DMS79 (cell line): Measurements from ENCODE around the gene S100B.

Source experiments
- DNase-seq: peaks from one replicate; lab custom pipeline; 2025; lab: John Stamatoyannopoulos, UW

S100B gene

DNA sequence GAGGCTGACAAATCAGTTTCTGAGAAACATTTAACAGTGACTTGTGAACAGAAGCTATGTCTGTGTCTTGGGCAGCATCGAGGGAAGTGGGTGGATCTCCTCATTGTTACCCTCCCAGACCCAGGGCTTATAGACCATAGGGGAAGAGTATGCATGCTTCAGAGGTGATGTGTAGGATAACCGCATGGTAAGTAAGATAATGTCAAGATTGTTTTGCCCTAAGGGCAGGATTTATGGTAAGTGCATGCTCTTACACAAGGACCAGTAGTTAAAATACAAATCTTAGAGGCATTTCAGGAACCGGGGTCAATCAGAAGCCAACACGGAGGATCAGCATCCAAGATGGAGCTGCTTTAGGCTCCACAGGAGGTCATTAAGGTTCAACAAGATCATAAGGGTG lies 22.8 kb upstream of the S100B start:
- no peak for DNase-seq

DNA sequence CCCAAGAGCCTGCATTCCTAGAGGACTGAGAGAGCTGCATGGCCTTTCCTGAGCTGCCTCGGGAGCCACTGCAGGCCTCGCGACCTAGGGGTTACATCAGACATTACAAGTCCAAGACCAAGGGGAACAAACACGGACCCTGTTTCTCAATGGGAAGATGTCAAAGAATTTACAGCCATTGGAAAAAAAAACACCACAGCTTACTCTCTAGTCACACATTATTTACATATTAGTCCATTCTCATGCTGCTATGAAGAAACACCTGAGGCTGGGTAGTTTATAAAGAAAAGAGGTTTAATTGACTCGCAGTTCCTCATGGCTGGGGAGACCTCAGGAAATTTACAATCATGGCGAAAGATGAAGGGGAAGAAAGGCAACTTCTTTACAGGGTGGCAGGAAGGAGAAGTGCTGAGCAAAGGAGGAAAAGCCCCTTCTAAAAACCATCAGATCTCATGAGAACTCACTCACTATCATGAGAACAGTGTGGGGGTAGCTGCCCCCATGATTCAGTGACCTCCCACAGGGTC lies 22.2 kb upstream of the S100B start:
- no peak for DNase-seq

DNA sequence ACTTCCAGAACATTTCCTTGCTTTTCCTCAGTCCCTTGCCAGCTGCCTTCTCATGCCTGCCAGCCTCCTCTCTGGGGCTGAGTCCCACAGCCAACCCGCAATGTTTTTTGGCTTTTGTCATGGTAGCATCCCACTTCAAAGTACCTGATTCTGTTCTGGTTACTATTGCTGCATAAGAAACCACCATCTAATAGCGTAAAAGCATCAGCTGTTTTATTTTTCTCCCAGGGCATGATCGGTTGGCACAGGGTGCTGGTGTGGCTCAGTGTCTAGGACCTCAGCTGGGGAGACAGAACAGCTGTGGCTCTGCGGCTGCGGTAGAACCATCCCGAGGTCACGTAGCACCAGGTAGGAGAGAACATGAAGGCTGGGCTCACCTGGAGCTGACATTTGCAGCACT lies 21.7 kb upstream of the S100B start:
- no peak for DNase-seq

DNA sequence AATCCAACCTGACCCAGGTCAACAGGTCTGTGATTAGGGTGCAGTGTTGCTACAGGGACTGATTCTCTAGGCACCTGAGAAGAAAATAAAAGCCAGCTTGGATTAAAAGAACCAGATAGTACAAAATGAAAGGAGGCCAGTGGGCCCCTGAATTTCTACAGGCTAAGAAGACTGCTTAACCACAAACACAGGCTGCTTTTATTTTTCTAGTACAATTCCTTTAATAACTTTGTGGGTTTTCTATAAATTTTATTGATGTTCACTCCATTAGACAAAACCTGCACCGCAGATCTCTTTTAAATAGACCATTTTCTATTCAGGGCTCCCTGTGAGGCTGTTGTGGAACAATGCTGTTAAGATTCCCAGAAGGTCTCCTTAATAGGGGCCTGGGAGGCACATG lies 20.9 kb upstream of the S100B start:
- no peak for DNase-seq

DNA sequence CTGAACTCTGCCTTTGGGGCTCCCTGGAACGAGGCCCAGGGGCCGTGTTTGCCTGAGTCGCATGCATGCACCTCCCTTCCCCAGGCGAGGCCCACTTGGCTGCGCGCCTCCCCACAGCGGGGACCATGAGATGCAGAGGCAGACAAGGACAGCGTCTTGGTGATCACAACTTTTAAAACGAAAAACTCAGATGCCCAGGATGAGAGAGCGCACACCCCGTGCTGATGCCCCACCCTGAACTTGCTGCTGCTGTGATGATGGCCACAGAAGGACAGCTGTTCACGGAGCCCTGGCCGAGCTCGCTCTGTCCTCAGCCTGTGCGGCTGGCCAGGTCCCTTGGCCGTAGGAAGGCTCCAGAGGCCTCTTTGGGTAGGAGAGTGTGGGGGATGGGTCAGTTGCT lies 19.2 kb upstream of the S100B start:
- no peak for DNase-seq

DNA sequence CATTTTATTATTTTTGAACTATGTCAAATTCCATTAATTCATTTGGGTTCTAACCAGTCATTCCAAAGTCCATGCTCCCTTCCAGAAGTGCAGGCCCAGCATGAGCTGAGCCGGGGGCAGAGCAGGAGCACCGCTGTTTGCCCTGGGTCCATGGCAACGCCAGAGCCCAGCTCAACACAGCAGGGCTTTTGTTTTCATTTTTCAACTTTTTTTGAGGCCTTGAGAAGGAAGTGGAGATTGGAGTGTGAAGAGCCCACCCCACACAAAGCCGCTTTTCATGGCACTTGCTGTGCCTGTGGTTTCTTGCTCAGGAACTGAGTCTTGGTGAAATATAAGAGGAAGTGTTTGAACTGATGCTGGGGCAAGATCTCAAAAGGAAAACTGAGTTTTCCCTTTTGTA lies 17.3 kb upstream of the S100B start:
- DNase-seq = no peak

DNA sequence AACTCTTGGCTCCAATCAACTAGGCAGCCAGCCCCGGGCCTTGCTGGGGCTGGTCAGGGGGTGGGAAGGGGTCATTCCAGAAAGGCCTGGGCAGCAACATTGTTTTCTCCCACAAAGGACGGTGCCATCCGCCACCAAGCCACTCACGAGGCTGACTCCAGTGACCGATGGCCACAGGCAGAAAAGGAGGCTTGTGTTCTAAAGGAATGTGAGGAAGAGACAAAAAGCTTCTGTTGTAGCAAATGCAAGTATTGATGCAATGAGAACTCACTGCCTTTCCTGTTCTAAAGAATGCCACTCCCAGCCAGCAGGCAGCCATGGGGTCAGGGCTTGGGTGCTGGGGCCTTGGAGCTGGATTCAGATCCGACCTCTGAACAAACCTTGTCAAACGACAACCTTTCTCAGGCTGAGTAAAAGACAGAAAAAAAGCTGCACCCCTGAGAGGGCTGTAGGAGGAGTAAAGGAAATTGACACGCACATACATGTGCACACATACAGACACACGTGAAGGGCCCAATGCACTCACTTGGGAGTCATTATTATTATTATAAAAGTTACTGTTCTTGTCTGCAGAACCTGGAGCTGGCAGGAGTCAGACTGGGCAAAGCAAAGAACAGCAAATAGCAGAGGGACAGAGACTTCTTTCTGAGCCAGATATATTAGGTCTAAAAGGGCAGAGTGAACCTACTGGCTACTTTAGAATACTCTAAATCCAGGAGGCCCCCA lies 16.7 kb upstream of the S100B start:
- DNase-seq = no peak

DNA sequence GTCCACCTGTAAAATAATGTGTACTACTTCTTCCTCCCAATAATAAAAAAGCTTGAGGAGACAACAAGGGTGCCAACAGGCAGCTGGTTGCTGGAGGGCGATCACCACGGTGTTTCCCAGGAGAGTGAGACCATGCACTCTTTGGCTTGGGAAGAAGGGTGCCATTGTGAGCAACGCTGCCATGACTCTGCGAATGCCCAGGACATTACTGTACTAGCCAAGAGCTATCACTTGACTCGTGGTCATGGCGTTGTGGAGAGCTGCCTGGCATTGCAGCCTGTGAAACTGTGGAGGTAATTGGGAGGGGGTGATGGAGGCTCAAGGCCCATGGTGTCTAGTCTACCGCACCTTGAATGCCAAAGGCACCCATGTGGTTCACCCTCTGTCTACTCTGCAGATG lies 16.0 kb upstream of the S100B start:
- no peak for DNase-seq

DNA sequence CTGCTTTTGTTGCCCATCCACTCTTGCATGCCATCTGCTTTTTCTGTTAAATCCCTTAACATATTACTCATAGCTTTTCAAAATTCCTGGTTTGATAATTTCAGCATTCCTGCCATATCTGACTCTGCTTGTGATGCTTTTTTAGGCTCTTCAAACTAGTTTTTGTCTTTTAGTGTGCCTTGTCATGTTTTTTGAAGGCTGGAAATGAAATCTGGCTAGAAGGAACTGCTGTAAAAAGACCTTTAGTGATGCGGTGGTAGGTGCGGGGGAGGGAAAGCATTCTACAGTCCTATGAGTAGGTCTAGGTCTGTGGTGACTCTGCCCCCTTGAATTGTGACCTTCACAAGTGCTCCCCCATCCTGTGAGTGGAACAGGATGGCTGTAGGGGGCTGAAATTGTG lies 15.0 kb upstream of the S100B start:
- no peak for DNase-seq

DNA sequence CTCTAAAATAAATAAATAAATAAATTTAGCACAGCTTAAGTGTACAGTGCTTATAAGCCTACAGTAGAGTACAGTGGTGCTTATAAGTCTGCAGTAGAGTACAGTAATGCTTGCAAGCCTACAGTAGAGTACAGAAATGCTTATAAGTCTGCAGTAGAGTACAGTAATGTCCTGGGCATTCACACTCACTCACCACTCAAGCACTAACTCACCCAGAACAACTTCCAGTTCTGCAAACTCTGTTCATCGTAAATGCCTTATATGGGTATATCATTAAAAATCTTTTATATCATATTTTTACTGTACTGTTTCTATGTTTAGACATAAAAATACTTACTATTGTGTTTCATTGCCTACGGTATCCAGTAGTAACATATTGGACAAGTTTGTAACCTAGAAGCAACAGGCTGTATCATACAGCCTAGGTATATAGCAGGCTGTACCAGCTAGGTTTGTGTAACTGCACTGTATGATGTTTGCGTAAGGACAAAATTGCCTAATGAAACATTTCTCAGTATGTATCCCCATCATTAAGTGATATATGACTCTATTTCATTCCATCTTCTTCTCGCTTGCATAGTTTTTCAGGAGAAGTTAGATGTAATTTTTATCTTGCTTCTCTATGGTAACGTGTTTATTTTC lies 14.0 kb upstream of the S100B start:
- DNase-seq = no peak

DNA sequence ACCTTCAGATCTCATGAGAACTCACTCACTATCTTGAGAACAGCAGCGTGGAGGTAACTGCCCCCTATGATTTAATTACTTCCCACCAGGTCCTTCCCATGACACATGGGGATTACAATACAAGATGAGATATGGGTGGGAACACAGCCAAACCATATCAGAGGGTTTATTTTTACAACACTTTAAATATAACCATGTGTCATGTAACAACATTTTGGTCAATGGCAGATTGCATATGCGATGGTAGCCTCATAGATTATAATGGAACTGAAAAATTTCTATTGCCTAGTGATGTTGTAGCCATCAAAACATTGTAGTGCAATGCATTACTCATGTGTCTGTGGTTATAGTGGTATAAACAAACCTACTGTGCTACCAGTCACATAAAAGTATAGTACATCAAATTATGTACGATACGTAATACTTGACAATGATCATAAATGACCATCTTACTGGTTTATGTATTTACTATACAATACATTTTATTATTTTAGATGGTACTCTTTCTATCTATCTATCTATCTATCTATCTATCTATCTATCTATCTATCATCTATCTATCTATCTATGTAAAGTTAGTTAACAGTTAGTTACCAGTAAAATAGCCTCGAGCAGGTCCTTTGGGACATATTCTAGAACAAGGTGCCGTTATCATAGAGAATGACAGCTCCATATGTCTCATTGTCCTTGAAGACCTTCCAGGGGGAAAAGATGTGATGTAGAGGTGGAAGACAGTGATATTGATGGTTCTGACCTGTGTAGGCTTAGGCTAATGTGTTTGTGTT lies 12.6 kb upstream of the S100B start:
- DNase-seq = no peak

DNA sequence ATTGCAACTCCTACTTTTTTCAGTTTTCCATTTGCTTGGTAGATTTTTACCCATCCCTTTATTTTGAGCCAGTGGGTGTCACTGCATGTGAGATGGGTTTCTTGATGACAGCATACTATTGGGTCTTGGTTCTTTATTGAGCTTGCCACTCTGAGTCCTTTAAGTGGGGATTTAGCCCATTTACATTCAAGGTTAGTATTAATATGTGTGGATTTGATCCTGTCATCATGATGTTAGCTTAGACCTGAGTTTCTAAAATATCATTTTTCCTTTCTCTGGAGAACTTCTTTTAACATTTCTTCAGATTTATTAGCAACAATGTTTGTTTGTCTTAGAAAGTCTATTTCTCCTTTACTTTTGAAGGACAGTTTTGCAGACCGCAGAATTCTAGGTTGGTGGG lies 11.8 kb upstream of the S100B start:
- no peak for DNase-seq

DNA sequence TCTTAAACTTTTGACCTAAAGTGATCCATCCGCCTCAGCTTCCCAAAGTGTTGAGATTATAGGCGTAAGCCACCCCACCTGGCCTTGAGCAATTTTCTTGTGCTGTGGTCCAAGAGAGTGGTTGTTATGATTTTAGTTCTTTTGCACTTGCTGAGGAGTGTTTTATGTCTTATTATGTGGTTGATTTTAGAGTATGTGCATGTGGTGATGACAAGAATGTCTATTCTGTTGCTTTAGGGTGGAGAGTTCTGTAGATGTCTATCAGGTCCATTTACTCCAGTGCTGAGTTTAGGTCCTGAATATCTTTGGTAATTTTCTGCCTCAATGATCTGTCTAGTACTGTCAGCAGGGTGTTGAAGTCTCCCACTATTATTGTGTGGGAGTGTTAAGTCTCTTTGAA lies 11.2 kb upstream of the S100B start:
- DNase-seq = no peak

DNA sequence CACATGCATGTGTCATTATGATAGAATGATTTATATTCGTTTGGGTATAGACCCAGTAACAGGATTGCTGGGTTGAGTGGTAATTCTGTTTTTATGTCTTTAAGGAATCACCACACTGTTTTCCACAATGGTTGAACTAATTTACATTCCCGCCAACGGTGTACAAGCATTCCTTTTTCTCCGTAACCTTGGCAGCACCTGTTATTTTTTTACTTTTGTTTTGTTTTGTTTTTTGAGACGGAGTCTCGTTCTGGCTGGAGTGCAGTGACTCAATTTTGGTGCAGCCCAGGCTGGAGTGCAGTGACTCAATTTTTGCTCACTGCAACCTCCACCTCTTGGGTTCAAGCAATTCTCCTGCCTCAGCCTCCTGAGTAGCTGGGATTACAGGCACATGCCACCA lies 8.5 kb upstream of the S100B start:
- no peak for DNase-seq

DNA sequence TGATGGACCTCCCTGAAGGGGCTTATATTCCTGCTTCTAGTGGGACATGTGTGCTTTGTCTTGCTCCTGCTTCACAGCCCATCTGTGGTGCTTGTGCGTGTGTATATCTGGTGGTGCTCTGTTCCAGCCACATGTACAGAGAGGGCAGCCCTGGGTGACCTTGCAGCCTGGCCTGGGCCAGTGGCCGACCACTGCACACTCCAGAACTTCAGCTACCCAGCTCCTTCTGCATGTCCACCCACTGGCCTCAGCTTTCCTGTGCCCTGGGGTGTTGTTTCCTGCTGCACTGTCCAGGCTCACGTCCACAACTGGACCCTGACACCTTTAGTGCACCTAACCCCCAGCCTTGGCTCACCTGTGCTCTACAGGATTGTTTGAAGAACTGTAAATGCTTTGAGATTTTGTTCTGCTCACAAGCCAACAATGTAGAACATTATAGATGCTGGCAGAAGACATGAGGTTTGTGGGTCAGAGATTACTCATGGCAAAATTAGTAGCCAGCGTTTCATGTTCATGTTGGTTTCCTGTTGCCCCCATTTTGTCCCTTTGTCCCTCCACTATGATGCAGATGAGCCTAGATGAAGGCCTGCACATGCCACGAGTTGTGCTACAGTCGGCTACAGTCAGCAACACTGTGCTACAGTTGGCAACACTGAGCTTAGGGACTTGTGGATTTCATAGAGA lies 5.3 kb upstream of the S100B start:
- DNase-seq = no peak

DNA sequence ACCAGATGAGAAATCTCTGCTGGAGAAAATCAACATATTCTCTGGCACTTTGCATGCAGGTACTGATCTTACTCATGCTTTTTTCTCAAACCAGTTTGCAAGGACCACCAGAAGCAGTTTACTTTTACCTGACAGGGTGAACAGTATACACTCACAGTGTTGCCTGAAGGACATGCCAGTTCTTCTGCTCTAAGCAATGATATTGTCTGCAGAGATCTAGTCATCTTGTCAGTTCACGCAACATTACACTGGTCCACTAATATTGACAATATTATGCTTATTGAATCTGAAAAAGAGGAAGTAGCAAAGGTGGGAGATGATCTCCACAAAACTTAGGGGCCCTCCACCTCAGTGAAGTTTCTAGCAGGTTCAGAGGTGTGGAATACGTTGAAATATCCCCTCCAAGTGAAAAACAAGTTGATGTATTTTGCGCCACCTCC lies 3.8 kb upstream of the S100B start:
- DNase-seq = no peak

DNA sequence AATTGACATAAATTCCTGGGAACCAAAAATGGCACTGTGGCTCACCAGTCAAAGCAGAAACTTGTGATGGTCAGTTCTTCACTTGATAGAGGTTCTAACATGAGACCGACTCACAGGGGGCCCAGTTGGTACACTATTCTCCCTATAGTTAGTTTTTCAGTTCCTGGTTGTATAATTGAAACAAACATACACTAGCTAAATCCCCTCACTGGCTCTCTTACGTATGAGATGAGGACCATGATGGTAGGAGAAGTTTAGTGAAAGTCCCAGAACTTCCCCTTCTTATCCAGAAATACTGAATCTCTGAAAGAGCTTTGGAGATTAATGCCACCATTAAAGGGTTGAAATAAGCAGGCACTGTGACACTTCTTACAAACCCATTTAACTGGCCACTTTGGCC lies 2.8 kb upstream of the S100B start:
- no peak for DNase-seq

DNA sequence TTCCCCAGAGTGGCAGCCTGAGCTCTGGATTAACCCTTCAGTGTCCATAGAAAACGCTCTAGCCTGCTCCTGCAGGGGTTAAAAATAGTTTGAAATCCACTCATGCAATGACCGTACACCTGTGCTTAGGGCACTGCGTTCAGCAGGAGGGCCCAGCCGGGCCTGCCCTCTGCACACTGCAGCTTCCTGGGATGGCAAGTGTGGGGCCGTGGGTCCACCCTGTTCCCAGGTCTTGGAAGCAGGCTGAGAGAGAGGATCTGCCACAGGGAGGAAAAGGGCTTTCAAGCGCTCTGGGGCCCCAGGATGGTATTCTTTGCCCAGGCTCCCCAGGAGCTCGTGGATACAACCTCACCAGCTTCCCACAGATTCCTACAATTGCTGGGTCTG lies 1.5 kb upstream of the S100B start:
- DNase-seq = no peak

DNA sequence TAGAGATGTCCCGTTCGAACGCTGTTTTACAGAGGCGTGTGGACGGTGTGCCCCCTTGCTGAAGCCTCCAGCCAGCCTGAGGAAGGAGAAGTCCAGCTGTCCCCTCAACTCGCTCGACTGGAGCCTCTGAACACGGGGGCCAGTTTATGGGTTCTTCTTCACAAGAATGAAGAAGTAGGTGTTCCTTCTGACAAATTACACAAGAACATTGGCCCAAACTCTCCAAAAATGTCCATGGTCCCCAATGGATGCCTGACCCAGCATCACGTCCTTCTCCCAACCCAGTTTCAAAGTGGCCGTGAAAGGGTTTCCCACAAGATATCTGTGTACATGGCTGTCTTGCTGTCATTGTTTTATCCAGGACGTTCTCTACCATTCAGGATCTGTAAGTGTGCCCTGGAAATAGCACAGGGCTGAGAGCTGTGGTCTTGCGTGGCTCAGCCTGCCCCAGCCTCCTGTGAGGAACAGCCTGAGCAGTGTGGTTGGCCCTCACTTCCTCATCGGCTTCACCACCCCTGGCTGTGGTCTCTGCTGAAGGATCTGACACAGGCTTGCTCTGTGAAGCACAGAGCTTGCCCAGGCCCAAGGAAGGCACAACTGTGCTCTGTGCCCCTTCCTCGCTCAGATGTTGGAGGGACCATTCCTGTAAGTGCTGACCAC lies 1.0 kb upstream of the S100B start:
- DNase-seq = no peak

DNA sequence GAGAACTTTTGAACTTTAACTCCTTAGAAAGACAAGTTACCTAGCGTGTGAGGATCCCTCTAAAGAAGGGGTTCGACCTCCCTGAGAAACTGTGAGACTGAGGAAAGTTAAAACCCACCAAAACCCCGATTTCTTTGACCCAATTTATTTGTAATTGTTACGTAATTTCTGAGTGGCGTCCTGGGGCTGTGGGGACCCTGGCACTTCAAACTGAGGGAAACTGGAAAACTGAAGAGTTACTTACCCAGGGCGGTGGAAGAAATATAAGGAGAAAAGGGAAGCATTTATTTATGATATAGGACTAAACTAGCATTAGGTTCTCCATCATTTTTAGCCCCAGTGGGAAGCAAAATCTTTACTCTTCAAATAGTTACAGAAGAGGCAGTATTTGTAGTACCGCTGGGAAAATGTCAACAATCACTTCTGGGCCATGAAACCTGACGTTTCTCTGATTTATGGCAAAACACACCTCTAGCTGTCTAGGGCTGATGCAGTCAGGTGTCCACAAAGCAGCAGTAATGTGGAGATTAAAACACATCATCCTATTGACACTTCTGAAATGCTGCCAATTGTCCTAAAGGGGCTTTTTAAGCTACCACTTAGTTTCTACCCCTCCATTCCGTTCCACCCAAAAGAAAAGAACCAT lies 430 bp downstream of the S100B start:
- DNase-seq = no peak

DNA sequence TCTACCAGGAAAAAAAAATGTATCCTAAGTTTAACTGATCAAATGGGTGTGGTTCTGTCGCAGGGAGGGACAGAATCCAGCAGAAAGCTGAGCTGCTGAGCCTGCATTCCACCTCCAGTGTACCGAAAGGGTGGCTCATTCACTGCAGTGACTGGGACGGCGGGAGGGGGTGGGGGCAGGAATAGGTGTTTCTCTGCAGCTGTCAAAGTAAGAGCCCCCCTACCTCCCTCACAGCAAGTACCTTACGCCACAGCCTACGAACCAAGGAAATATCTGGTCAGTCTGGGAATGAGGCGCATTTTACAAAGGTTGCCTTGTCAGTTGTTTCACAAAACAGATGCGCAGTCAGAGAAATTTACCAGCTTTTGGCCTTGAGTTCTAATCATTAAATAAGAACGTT lies 1.7 kb downstream of the S100B start:
- no peak for DNase-seq
